HUES64 (cell line): ENCODE data around the gene TMEM176B.
"Not testable (repeated sequence)": the region's sequence is repeated elsewhere in the genome, so short reads cannot be mapped to it uniquely, and the experiment has no call there.

Experiments used
- H3K27ac ChIP-seq: 2 replicates; pipeline ENCODE4 v1.7.0; 2013; ENCODE audit warnings: low read depth, low read length, inconsistent platforms
- H3K27me3 ChIP-seq: 2 replicates; pipeline ENCODE4 v1.6.1; 2013; ENCODE audit warnings: mild to moderate bottlenecking, low read length; ENCODE audit not compliant: insufficient read depth
- H3K36me3 ChIP-seq: 2 replicates; pipeline ENCODE4 v1.6.1; 2013; ENCODE audit warnings: mild to moderate bottlenecking, low read length; ENCODE audit not compliant: insufficient read depth
- H3K4me1 ChIP-seq: 2 replicates; pipeline ENCODE4 v1.6.1; 2013; ENCODE audit warnings: mild to moderate bottlenecking, low read length, moderate library complexity; ENCODE audit not compliant: insufficient read depth
- H3K4me3 ChIP-seq: 2 replicates; pipeline ENCODE4 v1.5.1; 2013; ENCODE audit warnings: mild to moderate bottlenecking, low read length, moderate library complexity
- H3K9ac ChIP-seq: 2 replicates; pipeline ENCODE4 v1.6.1; 2013; ENCODE audit warnings: mild to moderate bottlenecking, low read depth, low read length
- H3K9me3 ChIP-seq: 2 replicates; pipeline ENCODE4 v1.6.1; 2013; ENCODE audit warnings: low read depth, low read length; ENCODE audit not compliant: insufficient read depth
- WGBS: fragments of 150-250, 120-280 bp; methylation state at CpG from one replicate; pipeline ENCODE4 v1.1.7; 2013; ENCODE audit warnings: missing lambda C conversion rate; 5-methylcytosine and 5-hydroxymethylcytosine counted together

The TMEM176B gene

GRCh38 chr7:150820578-150821198, 20.5 kb upstream of the TMEM176B start:
- Histone ChIP-seq H3K4me3 (no peak overlapping the region), H3K9ac (no peak overlapping the region), H3K27ac (no peak overlapping the region), H3K9me3 (peaks cover 12% of the 10 kb centered on the region), H3K36me3 (no peaks in the 10 kb centered on the region), H3K27me3 (no peaks in the 10 kb centered on the region), H3K4me1 (no peaks in the 10 kb centered on the region)
- 91% methylated on average over 6 of the region's 7 CpGs for WGBS

GRCh38 chr7:150820148-150820547, 20.0 kb upstream of the TMEM176B start:
- H3K36me3 ChIP-seq, result no peaks in the 10 kb centered on the region
- no peaks in the 10 kb centered on the region for H3K4me1 ChIP-seq
- no peak overlapping the region for H3K27ac ChIP-seq
- H3K9ac ChIP-seq, result no peak overlapping the region
- no peak overlapping the region for H3K4me3 ChIP-seq
- no peaks in the 10 kb centered on the region for H3K27me3 ChIP-seq
- H3K9me3 ChIP-seq, result peaks cover 13% of the 10 kb centered on the region
- WGBS, result 80% methylated on average over 5 of the region's 5 CpGs

GRCh38 chr7:150818971-150819370, 18.8 kb upstream of the TMEM176B start:
- H3K9me3 ChIP-seq, result peaks cover 13% of the 10 kb centered on the region
- no peaks in the 10 kb centered on the region for H3K27me3 ChIP-seq
- 94% methylated on average over 2 of the region's 2 CpGs for WGBS
- H3K36me3 ChIP-seq, result no peaks in the 10 kb centered on the region
- no peak overlapping the region for H3K27ac ChIP-seq
- H3K4me3 ChIP-seq, result no peak overlapping the region
- H3K9ac ChIP-seq, result no peak overlapping the region
- H3K4me1 ChIP-seq, result no peaks in the 10 kb centered on the region

- WGBS, result 74% methylated on average over 7 of the region's 7 CpGs
- no peaks in the 10 kb centered on the region for H3K27me3 ChIP-seq
- H3K36me3 ChIP-seq, result no peaks in the 10 kb centered on the region
- H3K27ac ChIP-seq, result no peak overlapping the region
- H3K4me1 ChIP-seq, result no peaks in the 10 kb centered on the region
- peaks cover 13% of the 10 kb centered on the region for H3K9me3 ChIP-seq
- H3K4me3 ChIP-seq, result no peak overlapping the region
- no peak overlapping the region for H3K9ac ChIP-seq
Measured at GRCh38 chr7:150814328-150815001, 14.3 kb upstream of the TMEM176B start.

- 75% methylated on average over 13 of the region's 13 CpGs for WGBS
- not testable (repeated sequence) for H3K9ac ChIP-seq, H3K27ac ChIP-seq
Measured at GRCh38 chr7:150807616-150808438, 7.7 kb upstream of the TMEM176B start.

GRCh38 chr7:150806863-150807262, 6.7 kb upstream of the TMEM176B start:
- H3K4me3 ChIP-seq, result no peak overlapping the region

More at GRCh38 chr7:150807616-150808438, 7.7 kb upstream of the TMEM176B start:
- not testable (repeated sequence) for H3K4me3 ChIP-seq, H3K4me1 ChIP-seq, H3K27me3 ChIP-seq, H3K36me3 ChIP-seq
- peaks cover 17% of the 10 kb centered on the region for H3K9me3 ChIP-seq

GRCh38 chr7:150806454-150806853, 6.3 kb upstream of the TMEM176B start:
- no peaks in the 10 kb centered on the region for H3K4me1 ChIP-seq
- peaks cover 17% of the 10 kb centered on the region for H3K9me3 ChIP-seq
- H3K36me3 ChIP-seq, result no peaks in the 10 kb centered on the region
- no peak overlapping the region for H3K27ac ChIP-seq
- WGBS, result 86% methylated on average over 3 of the region's 3 CpGs
- peaks cover 24% of the 10 kb centered on the region for H3K27me3 ChIP-seq
- H3K4me3 ChIP-seq, result no peak overlapping the region
- no peak overlapping the region for H3K9ac ChIP-seq

More at GRCh38 chr7:150806863-150807262, 6.7 kb upstream of the TMEM176B start:
- no peaks in the 10 kb centered on the region for H3K4me1 ChIP-seq
- WGBS, result 71% methylated on average over 2 of the region's 2 CpGs
- no peak overlapping the region for H3K9ac ChIP-seq
- peaks cover 20% of the 10 kb centered on the region for H3K27me3 ChIP-seq
- H3K9me3 ChIP-seq, result peaks cover 17% of the 10 kb centered on the region
- H3K36me3 ChIP-seq, result no peaks in the 10 kb centered on the region
- H3K27ac ChIP-seq, result no peak overlapping the region

GRCh38 chr7:150805864-150806263, 5.7 kb upstream of the TMEM176B start:
- Histone ChIP-seq H3K4me3 (no peak overlapping the region), H3K9ac (no peak overlapping the region), H3K27me3 (peaks cover 30% of the 10 kb centered on the region), H3K36me3 (no peaks in the 10 kb centered on the region), H3K4me1 (no peaks in the 10 kb centered on the region), H3K9me3 (peaks cover 17% of the 10 kb centered on the region), H3K27ac (no peak overlapping the region)

- Histone ChIP-seq H3K4me3 (no peak overlapping the region), H3K9ac (no peak overlapping the region), H3K27ac (no peak overlapping the region), H3K36me3 (no peaks in the 10 kb centered on the region), H3K9me3 (peaks cover 17% of the 10 kb centered on the region), H3K4me1 (no peaks in the 10 kb centered on the region), H3K27me3 (peaks cover 40% of the 10 kb centered on the region)
- 93% methylated on average over 5 of the region's 5 CpGs for WGBS
Measured at GRCh38 chr7:150804802-150805201, 4.6 kb upstream of the TMEM176B start.

GRCh38 chr7:150803161-150803860, 3.1 kb upstream of the TMEM176B start:
- Histone ChIP-seq H3K27ac (no peak overlapping the region), H3K4me1 (no peaks in the 10 kb centered on the region), H3K4me3 (no peak overlapping the region), H3K27me3 (peaks cover 55% of the 10 kb centered on the region), H3K9me3 (peaks cover 17% of the 10 kb centered on the region), H3K36me3 (no peaks in the 10 kb centered on the region), H3K9ac (no peak overlapping the region)
- WGBS, result 72% methylated on average over 10 of the region's 10 CpGs
